ENCODE results near the gene TNS1.

DNA sequence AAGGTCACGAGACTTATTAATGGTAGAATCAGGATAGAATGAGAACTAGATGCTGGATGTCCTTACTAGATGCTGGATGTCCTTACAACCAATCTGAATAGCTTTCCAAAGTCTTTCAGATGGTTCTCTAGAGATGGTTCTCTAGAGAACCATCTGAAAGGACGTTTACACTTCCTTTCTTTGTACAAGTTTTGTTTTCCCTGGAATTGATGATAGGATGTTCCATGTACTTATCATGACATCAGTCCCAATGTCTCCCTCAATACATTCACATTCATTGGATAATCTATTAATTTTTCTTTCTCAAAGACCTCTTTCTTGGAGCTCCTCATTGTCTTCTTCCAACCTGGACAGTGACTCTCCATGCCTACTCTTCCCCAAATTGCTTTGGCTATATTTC, 38.1 kb upstream of the TNS1 start:
- TF ChIP-seq, protein P1, sequence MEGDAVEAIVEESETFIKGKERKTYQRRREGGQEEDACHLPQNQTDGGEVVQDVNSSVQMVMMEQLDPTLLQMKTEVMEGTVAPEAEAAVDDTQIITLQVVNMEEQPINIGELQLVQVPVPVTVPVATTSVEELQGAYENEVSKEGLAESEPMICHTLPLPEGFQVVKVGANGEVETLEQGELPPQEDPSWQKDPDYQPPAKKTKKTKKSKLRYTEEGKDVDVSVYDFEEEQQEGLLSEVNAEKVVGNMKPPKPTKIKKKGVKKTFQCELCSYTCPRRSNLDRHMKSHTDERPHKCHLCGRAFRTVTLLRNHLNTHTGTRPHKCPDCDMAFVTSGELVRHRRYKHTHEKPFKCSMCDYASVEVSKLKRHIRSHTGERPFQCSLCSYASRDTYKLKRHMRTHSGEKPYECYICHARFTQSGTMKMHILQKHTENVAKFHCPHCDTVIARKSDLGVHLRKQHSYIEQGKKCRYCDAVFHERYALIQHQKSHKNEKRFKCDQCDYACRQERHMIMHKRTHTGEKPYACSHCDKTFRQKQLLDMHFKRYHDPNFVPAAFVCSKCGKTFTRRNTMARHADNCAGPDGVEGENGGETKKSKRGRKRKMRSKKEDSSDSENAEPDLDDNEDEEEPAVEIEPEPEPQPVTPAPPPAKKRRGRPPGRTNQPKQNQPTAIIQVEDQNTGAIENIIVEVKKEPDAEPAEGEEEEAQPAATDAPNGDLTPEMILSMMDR (IDR thresholded peaks at IDR 0.05; ENCODE audit: insufficient read depth, low read depth, low read length), result no peak
- TF ChIP-seq EZH2 (IDR thresholded peaks at IDR 0.05; ENCODE audit: insufficient read depth, low read length), result no peak
